Midbrain (tissue), 1 donor: Measurements from ENCODE around the gene RNF213.
"Not testable (repeated sequence)": the region's sequence is repeated elsewhere in the genome, so short reads cannot be mapped to it uniquely, and the experiment has no call there.

Source experiments
- DNase-seq: peaks from one replicate; lab custom pipeline; 2025; lab: John Stamatoyannopoulos, UW

Gene RNF213

GRCh38 chr17:80270836-80271235 lies 10.2 kb downstream of the RNF213 start:
- peak; percentile 4 for DNase-seq

GRCh38 chr17:80272366-80272765 lies 11.7 kb downstream of the RNF213 start:
- no peak for DNase-seq

DNA sequence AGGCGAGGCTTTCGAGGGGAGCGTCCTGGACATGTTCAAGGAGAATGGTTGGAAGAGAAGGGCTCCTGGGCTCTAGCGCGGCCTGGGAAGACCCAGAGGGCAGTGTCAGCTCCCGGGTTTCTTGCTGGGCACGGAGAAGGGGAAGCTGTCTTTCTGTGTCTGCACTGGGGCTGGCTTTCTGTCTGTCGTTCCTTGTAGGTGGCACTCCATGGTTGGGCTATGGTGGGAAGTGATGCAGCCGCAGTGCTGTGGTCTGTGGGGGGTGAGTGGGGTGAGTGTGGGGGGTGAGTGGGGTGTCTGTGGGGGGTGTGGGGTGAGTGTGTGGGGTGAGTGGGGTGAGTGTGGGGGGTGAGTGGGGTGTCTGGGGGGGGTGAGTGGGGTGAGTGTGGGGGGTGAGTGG lies 13.7 kb downstream of the RNF213 start:
- DNase-seq: no peak

DNA sequence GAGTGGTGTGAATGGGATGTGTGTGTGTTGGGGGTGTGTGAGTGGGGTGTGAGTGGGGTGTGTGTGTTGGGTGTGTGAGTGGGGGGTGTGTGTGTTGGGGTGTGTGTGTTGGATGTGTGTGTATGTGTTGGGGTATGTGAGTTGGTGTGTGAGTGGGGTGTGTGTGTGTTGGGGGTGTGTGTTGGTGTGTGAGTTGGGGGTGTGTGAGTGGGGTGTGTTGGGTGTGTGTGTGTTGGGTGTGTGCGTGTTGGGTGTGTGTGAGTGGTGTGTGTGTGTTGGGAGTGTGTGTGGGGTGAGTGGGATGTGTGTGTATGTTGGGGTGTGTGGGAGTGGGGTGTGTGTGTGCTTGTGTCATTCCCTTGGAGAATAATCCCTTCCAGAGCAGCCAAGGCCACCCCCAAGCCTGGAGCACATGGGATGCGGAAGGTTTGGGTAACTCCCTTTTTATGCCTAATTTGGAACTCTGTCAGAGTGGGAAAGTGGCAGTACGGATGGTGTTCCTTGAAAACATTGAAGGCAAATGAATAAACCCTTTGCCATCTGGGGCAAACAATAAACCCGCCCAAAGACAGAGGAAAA lies 14.3 kb downstream of the RNF213 start:
- no peak for DNase-seq

DNA sequence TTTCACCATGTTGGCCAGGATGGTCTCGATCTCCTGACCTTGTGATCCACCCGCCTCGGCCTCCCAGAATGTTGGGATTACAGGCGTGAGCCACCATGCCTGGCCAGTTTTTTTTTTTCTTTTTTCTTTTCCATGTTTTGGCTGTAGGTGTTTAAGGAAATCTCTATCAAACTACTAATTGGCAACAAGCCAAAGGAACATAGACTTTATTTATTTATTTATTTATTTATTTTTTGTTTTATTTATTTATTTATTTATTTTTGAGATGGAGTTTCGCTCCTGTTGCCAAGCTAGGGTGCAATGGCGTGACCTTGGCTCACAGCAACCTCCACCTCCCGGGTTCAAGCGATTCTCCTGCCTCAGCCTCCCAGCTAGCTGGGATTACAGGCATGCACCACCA lies 15.2 kb downstream of the RNF213 start:
- DNase-seq: not testable (repeated sequence)

DNA sequence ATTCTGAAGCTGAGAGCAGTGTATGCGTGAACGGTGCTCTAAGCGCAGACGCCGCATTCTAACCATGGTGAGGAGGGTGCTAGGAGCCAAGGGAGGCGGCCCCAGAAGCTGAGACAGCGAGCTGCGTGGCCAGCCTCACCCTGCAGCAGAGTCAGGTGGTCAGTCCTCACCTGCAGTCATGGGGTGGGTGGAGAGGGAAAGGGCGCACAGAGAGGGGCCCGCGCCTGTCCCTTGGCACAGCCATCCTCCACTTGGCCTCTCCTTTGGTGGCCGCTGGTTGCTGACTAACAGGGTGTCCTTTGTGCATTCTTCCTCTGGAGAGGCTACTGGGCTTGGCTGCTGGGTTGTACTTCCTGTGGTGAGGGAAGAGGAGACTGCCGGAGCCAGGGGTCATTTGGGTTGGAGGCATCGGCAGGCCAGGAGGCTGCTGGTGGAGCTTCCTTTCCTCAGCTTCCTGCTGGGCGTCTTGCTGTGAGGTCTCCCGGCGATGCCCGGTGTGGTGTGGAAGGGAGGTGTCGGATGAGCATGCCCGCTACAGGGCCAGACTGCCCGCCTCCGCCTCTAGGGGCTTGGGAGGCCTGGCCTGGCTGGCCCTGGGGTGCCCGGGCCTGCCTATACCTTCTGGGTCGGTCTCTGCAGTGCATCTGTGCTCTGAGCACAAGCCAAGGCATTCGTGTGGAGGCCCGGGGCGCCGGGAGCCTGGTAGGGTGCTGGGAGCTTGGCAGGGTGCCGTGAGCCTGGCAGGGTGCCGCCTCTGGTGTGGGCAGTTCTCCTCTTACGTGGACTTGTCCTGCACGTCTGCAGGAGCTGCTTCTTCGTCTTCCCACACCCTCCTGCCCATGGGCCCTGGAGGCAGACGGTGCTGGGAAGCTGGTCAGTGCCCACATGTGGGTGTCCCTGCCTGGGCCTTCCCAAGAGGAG lies 17.4 kb downstream of the RNF213 start:
- DNase-seq: peak; percentile 43

GRCh38 chr17:80279895-80280294 lies 19.2 kb downstream of the RNF213 start:
- DNase-seq: peak; percentile 22

GRCh38 chr17:80281516-80281915 lies 20.9 kb downstream of the RNF213 start:
- DNase-seq: no peak

GRCh38 chr17:80283116-80283852 lies 22.6 kb downstream of the RNF213 start:
- no peak for DNase-seq

- DNase-seq: no peak
These were observed 24.0 kb downstream of the RNF213 start for GRCh38 chr17:80284631-80285030.

GRCh38 chr17:80285237-80285920 lies 24.7 kb downstream of the RNF213 start:
- DNase-seq: no peak

- DNase-seq: no peak
These were observed 25.9 kb downstream of the RNF213 start for GRCh38 chr17:80286638-80286960.

DNA sequence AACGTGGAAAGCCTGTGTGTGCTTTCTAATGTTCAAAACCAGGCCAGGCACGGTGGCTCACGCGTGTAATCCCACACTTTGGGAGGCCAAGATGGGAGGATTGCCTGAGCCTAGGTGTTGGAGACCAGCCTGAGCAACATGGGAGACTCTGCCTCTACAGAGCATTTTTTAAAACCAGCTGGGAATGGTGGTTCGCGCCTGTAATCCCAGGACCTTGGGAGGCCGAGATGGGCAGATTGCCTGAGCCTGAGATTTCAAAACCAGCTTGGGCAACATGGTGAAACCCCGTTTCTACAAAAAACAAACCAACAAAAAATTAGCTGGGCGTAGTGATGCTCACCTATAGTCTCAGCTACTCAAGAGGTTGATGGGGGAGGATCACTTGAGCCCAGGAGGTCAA lies 26.4 kb downstream of the RNF213 start:
- no peak for DNase-seq

GRCh38 chr17:80287806-80288567 lies 27.3 kb downstream of the RNF213 start:
- DNase-seq: peak; percentile 26

- no peak for DNase-seq
These were observed 29.0 kb downstream of the RNF213 start for GRCh38 chr17:80289616-80290015.

- no peak for DNase-seq
These were observed 29.5 kb downstream of the RNF213 start for GRCh38 chr17:80290156-80290555.

DNA sequence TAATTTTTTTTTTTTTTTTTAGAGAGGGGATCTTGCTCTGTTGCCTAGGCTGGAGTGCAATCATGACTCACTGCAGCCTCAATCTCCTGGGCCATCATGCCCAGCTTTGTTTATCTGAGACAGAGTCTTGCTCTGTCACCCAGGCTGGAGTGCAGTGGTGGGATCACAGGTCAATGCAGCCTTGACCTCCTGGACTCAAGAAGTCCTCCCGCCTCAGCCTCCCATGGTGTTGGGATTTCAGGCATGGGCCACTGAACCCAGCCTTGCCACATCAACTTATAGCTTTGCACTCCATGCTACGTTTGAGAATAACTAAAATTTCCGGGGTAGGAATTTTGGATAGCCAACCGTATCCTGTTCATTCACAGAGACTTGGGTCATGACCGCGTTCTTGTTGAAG lies 30.6 kb downstream of the RNF213 start:
- DNase-seq: no peak

DNA sequence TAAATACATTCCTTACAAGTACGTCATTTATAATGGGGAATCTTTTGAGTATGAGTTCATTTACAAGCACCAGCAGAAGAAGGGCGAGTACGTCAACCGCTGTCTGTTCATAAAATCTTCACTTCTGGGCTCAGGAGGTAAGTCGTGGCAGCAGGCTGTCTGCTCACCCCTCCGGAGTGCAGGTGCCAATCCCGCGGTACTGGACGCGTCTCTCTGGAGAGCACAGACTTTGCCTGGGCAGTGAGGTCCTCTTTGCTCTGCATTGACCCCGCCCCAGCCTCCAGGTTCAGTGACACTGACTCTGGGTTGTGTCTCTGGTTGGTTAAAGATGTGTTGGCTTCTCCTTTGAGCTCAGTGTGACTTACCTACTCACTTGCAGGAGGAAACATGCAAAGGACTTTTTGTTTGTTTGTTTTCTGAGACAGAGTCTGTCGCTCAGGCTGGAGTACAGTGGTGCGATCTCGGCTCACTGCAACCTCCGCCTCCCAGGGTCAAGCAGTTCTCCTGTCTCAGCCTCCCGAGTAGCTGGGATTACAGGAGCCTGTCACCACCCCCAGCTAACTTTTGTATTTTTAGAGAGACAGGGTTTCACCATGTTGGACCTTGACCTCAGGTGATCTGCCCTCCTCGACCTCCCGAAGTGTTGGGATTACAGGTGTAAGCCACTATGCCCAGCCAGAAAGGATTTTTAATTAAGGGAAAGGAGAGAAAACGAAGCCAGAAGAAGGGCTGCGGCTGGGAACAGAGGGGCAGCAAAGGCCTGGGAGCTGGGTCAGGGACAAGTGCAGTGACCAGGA lies 31.2 kb downstream of the RNF213 start:
- DNase-seq: no peak

DNA sequence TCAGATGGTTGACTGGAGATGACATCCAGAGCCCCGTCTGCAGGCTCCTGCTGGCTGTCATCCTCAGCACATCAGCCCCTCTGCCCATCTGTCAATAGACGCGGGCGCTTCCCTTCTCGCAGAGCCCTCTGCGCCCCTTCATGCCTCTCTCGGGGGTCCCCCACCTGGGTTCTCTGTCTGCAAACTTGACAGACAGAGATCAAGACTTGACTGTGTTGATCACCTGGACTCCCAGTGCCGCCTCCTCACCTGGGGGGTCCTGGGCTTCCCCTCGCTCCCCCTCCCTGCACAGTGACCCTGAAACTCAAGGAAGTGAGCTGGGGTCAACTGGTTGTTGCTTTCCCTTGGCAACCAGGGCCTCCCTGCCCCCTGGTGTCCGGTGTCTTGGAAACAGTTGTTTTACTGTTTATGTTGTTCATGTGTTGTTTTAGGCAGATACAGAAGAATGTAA lies 31.9 kb downstream of the RNF213 start:
- no peak for DNase-seq

DNA sequence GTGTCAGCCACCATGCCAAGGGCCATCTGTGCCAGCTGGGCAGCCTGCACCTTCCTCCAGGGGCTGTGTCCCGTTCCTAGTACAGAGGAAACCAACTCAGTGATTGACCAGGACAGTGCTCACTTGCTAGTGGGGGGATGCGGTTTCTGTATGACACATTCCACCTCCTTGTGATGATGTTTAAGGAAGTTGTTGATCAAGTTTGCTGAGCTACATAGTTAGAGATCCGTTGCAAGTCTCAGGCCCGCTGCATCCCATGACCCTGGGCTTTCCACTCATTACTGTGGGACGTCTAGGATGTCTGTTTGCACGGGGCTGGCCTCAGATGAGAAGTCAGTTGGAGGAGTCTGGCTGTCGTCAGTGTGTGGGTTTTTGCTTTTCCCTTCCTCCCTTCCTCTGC lies 33.6 kb downstream of the RNF213 start:
- peak; percentile 4 for DNase-seq

DNA sequence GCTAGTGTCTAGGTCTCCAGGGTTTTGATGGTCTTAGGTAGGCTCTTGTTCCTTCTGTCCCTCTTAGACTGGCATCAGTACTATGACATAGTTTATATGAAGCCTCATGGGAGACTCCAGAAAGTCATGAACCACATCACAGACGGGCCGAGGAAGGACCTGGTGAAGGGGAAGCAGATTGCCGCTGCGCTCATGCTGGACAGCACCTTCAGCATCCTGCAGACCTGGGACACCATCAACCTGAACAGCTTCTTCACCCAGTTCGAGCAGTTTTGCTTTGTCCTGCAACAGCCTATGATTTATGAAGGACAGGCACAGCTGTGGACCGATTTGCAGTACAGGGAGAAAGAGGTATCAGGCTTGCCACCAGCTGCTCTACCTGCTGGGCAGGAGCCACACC lies 34.0 kb downstream of the RNF213 start:
- DNase-seq: no peak
